ENCODE results near the gene TMED10.
"Not testable (repeated sequence)": the region's sequence is repeated elsewhere in the genome, so short reads cannot be mapped to it uniquely, and the experiment has no call there.

Gene TMED10

DNA sequence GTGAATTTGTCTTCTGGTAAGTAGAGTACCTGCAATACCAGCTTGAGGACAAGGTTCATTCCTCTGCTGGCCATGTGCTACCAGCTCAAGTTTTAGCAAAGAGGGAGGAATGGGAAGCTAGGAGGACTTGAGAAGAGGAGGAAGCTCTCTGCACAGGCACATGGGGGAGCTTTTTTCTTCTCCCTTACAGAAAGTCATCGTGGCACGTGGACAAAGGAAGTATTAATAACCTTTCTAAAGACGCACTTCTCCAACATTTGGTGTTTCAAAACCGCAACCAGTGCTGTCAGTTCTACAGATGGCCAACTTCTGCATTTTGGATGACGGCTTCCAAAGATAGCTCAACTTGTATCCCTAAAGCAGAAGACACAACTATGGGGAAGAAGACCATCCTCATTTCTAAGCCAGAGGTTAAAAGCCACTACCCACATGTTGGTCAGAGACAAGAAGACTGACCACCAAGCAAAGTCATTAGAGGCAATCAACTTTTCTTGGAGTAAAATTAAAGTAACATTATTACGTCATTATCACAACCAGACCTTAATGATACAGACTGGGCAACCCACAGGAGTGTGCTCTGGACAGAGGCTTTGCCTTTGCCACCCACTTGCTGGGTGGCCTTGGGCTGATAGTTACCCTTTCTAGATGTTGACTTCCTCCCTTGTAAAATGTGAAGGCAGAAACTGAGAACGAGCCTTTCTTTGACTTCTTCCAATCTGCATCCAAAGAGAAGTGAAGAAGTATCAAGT lies 12.3 kb upstream of the TMED10 start:
- no peak for DNase-seq

DNA sequence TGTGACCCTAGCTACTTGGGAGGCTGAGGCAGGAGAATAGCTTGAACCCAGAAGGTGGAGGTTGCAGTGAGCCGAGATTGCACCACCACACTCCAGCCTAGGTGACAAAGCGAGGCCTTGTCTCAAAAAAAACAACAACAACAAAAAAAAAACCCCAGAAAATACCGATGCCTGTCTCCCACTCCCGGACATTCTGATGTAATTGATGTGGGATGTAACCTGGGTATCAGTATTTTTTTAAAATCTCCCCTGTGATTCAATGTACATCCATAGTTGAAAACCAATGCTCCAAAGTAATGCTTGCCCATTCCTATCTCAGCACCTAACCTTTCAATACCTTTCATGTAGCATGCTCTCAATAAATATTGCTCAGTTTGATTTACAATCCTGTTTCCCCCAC lies 11.7 kb upstream of the TMED10 start:
- no peak for DNase-seq

DNA sequence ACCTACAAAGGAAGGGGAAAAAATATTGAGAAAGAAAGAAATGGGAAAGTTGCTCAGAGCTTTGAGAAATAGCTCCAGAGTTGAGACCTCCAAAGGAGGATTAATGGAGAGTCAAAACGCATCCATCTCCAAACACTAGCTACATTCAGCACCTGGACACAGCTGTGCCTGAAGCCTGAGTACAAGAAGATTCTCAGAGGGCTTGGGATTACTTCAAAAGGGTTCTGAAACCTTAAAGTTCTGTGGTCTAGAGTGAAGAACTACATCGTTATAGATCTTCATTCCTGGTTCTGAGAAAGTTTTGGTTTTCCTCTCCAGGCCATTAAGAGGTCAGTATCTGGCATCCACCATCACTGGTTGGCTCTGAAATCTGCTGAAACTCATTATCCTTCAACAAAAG lies 10.5 kb upstream of the TMED10 start:
- DNase-seq: no peak

DNA sequence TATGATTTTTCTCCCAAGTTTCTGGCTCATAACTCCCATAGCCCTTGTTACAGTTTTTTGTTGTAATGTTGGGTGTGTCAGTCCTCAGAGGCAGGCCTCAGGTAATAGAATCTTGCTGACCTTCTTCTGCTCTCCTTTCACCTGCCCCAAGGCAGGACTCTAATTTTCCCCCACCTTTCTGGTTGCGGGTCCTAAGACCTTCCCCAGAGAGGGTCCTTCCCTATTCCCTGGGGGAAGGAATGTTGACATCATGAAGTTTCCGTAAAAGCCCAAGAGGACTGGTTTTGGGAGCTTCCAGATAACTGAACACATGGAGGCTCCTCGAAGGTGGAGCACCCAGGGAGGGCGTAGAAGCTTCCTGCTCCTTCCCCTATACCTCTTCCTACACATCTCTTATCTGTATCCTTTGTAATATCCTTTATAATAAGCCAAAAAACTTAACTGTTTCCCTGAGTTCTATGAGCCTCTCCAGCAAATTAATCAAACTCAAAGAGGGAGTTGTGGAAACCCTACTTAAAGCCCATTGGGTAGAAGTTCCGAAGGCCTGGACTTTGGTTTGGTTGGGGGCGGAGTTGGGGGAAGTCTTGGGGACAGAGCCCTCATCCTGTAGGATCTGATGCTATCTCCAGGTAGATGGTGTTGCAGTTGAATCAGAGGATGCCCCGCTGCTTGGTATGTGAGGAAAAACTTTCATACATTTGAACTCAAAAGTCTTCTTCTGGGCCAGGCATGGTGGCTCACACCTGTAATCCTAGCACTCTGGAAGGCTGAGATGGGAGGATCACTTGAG lies 9.0 kb upstream of the TMED10 start:
- no peak for DNase-seq

DNA sequence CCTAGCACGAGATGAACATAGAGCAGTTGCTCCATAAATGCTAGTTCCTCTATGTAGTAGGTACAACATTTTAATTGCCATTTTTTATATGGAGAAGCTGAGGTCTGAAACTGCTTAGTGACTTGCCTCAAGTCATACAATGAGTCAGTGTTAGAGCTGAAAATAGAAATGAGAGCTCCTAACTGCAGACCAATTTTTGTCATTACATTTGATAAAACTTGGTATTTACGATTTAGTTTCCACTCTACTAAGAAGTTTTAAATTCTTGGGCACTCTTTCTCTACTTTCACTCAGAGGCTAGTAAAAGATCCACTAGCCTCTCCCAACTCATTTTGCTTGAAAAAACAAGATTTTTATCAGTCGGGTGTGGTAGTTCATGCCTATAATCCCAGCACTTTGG lies 8.1 kb upstream of the TMED10 start:
- DNase-seq: no peak

DNA sequence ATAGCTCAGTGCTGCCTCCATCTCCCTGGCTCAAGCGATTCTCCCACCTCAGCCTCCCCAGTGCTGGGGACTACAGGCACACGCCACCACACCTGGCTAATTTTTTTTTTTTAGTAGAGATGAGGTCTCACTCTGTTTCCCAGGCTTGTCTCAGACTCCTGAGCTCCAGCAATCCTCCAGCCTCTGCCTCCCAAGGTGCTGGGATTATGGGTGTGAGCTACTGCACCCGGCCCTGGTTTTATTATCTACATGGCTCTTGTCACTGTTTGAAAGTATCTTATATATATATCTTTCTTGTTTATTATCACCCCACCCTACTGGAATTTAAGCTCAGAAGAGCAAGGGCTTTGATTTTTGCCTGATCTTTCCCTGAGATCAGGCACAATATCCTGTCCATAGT lies 7.6 kb upstream of the TMED10 start:
- no peak for DNase-seq

DNA sequence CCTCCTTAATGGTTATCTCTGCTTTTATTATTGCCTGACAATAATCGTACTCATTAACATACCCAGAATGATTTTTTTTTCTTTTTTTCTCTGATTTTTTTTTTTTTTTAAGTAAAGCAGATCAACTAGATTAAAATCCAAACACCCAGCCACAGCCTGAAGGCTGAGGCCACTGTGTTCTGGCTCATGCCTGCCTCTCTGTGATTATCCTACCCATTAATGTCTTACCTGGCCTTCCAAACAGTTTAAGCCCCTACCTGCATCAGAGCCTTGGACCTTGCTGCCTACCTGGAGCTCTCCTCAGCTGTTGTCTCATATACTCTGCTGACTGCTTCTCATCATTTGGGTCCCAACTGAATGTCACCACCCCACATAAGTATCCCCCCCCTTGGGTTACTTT lies 6.8 kb upstream of the TMED10 start:
- DNase-seq: no peak

DNA sequence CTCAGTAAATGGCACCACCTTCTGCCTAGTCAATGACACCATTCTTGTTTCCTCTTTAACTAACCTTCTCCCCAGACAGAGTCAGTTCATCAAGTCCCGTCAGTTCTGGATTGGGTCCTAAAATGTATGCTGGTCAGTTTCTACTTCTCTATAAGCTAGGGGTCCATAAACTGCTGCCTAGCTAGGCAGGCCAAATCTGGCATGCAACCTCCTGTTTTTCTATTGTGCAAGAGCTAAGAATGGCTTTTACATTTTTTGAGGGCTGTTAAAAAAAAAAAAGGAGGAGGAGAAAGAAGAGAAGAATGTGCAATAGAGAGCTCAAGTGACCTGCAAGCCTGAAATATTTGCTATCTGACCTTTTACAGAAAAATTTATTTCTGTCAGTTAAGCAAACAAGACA lies 6.4 kb upstream of the TMED10 start:
- DNase-seq: no peak

DNA sequence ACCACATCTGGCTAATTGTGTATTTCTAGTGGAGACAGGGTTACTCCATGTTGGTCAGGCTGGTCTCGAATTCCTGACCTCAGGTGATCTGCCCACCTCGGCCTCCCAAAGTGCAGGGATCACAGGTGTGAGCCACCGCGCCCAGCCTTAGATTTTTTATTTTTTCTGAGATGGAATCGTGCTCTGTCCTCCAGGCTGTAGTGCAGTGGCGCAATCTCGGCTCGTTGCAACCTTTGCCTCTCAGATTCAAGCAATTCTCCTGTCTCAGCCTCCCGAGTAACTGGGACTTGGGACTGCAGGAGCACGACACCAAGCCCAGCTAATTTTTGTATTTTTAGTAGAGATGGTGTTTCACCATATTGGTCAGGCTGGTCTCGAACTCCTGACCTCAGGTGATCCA lies 5.8 kb upstream of the TMED10 start:
- not testable (repeated sequence) for DNase-seq

DNA sequence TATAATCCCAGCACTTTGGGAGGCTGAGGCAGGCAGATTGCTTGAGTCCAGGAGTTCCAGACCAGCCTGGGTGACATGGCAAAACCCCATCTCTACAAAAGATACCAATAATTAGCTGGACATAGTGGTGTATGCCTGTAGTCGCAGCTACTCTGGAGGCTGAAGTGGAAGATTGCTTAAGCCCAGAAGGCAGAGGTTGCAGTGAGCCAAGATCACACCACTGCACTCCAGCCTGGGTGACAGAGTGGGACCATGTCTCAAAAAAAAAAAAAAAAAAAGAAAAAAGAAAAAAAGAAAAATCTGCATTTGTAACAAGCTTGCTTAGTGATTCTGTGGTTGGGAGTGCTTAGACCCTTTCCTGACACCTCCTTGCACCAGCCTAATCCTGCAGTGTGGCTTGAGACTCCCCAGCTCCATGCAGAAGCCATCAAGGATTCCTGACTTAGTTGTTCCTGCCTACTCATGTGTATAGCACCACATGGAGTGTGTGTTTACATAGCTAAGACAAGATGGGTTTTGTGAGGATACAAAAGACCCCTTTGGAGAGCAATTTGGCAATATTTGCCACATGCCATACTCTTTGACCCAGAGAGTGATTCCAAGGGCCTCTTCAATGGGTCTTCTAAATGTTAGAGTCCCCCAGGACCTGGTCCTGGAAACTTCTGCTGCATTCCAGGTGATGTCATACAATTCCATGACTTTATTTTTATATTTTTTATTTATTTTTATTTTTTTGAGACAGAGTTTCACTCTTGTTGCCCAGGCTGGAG lies 5.1 kb upstream of the TMED10 start:
- no peak for DNase-seq

DNA sequence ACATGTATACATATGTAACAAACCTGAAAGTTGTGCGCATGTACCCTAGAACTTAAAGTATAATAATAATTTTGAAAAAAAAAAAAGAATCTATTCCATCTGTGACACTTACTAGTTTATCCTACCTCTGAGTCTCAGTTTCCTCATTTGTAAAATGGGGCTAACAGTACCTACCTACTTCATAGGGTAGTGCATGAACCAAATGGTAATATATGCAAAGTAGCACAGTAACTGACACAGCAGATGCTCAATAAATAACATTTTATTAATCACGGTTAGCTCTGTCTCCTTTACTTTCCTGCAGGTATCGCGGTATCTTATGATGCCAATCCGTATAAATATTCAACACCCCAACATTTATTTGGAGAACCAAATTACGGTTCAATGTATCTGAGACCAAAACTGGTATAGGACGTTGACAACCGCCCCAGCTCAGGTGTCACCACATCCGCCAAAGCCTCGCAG lies 703 bp downstream of the TMED10 start:
- DNase-seq: no peak

DNA sequence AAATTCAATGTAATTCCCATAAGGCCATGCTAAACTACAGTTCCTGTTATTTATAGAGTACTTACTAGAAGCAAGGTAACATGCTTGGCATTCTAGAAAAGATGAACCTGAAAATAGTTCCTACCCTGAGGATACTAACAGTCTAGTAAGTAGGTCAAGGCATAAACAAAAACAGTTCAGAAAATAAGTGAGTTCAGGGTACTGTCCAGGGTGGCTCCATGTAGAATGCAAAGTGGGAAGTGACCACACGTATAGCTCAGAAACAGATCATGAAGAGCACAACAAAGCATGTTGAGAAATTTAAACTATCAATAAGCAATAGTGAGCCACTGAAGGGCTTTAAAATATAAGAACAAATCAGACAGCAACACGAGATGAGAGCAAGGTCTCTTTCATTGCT lies 2.3 kb downstream of the TMED10 start:
- no peak for DNase-seq

DNA sequence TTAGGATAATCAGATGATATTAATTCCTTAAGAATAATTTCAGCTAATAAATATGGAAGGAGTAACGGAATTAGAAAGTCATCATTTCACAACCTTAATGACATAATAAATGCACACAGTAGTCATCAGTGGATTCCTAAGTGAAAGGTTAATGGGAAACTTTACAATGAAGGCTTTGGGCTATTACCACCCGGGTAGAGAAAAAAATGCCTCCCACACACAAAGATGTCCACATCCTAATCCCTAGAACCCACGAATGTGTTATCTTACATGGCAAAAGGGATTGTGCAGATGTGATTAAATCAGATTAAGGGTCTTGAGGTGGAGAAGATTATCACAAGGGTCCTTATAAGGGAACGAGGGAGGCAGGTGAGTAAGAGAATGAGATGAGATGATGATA lies 5.6 kb downstream of the TMED10 start:
- no peak for DNase-seq

DNA sequence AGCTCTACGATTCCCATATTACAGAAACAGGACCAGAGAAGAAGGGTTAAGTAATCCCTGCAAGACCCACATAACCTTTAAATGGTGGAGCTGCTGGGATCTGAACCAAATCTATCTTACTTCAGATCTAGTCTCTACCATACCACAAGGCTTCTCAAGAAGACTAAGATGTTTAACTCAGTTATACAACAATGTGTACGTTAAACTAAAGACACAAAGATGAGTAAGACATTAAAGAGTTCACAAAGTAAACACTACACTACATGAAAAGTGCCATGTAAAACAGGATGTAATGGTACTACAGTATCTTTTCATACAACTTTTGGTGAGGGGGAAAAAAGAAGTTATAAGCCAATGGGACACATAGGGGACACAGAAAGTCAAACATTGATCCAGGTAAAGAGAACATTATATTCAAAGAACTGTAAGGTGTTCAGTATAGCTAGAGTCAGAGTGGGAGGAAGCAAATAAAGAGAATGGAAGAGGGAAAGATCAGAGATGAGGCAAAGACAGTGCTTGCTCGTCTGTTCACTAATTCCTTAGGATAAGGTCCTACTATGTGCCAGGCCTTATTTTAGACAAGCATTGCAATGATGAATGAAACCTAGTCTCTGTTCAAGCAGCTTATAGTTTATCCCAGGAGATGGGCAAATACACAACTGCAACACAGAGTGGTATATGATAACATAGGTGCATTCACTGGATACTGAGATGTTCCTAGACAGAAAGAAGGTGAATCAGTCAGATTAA lies 7.7 kb downstream of the TMED10 start:
- DNase-seq: no peak

DNA sequence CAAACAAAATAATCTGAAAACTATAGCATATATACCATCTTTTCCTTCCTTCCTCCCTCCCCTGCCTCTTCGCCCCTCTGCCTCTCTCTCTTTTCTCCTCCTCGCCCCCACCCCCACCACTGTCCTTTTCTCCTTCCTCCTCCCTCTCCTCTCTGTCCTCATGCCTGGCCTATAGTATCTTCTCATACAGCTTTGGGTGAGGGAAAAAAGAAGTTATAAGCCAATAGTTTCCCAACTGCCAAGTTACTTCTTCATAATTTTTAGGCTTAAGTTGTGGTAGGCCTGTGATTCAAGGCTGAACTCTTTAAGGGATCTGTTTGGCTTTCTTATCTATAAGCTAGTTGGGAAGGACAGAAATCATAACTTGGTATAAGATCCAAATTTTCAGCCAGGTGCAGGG lies 9.1 kb downstream of the TMED10 start:
- DNase-seq: no peak

DNA sequence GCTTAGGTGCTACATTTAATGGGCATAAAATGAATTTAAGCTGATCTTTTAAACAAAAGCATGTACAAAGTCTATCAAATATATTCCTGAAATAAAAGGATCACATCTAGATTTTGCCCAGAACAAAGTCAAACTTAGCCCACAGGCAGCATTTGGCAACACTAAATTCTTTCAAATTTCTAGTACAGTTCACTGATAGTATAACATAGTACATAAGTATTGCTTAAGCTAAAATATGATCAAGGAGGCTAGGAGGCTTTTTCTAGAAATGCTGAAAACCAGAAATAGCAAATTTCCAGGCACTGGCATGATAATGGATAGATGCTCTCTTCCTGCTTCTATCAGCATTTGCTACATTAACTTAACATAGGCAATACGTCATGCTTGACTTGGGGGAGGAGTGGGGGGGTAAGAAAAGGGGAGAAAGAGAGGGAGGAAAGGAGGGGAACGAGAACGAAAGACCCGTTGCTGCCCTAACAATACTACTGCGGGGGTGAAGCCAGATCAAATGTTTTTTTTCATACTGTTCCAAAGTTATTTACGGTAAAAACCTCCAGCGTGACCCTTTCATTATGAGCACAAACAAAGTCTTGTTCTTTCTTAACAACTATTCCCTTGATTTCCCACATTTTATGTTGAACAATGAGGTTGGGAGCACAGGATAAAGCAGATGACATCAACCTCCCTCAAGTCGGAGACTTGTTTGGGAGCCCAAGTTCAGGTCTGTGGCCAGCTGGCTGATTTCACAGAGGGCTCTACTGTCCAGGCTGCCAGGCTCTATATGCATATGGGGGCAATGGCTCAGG lies 10.6 kb downstream of the TMED10 start:
- no peak for DNase-seq

DNA sequence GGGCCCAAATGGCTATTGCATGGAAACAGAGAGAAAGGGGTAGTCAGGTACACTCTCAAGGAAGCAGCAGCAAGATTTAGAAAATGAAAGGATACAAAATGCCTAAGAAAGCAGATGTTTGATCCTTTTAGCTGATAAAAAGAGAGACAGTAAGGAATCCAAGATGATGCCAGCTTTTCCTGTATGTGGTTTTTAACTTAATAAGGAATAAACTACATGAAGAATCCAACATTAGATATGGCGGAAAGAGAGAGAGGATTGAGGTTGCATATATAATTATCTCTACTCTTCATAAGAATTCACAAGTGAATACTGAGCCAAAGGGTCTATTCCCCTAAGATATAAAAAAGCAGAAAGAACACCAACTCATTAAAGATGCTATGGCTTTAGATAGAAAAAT lies 11.6 kb downstream of the TMED10 start:
- DNase-seq: no peak

DNA sequence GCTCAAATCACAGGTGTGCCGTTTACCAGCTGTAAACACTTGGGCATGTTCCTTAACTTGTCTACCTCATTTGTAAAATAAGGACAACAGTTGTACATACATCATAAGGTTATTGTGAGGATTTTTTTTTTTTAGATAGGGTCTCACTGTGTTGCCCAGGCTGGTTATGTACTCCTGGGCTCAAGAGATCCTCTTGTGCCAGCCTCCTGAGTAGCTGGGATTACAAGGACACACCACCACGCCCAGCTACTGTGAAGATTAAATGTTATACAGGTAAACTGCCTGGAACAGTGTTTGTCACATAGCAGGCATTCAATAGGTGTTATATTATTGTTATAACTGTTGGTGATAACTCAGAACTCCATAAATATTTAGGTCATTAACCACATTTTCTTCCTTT lies 12.7 kb downstream of the TMED10 start:
- no peak for DNase-seq

DNA sequence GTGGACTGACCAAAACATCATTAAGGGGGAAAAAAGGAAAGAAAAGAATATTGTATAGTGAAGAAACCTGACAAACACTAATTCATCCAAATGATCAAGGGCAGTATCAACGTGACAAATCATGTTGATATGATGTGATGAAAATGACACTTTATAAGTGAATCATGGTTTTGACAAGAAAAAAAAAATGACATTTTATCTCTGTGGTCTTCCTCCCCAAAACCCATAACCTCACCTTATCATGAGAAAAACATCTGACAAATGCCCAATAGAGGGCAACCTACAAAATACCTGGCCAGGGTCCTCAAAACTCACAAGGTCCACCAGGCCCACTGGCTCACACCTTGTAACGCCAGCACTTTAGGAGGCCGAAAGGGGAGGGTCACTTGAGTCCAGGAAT lies 13.8 kb downstream of the TMED10 start:
- DNase-seq: no peak

DNA sequence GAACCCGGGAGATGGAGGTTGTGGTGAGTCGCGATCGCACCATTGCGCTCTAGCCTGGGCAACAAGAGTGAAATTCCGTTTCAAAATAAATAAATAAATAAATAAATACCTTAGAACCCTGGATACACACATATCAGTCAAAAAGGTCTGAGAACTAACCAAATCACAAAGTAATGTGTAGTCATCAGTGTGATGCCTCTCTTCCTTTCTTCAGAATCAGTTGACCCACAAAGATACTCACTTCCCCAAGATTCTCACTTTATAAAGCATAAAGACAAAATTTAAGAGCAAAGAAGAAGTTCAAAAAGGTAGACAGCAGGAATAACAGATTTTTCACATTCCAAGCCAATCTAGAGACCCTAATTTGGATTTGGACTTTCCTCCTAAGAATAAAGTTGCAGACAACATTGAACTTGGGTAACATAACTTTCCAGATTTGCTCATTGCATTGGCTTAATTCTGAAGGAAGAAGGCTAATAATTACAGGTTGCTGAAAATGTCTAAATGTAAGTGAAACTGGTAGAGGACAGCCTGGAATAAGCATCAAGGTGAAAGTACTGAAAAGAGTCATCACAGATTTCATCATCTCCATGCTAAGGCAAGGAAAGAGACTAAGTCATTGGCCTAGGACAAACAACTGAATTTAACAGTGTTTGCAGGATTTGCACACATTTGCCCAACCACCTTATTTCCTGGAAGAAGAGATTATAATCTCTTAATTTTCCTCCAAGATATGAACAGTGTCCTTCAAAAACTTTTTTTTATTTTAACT lies 17.4 kb downstream of the TMED10 start:
- no peak for DNase-seq

DNA sequence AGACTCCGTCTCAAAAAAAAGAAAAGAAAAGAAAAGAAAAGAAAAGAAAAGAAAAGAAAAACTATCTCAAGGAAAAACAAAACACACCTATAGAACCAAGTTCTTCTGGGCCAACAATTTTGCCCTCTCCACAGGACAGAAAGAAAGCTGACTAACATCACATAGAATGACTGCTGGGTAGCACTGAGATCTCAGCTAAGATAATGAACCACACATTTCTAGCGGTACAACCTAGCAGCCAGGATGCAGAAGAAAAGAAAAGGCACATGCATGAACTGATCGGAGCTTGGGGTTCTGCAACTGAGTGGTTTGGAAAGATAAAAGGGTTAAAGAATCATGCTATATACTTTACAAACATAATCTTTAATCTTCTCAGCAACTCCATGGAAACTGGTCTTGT lies 19.5 kb downstream of the TMED10 start:
- no peak for DNase-seq

Data from NCI-H2227 treated with DMSO at 0.1 percent for 48 hours (cell line).